HCT116 (cell line): Measurements from ENCODE around the gene PRR7.

Experiments
- CTCF ChIP-seq, 3 experiments: fragments of 200-600 bp in 1 of 3; sonication (generic) in 1 of 3; IDR thresholded peaks in 2 of 3; conservative IDR thresholded peaks in 1 of 3; 2 replicates each; pipeline ENCODE4 v1.5.1; 2012 to 2017; ENCODE audit warnings: low read depth in 2 of 3, low read length in 2 of 3, antibody characterized with exemption in 1 of 3, borderline replicate concordance in 1 of 3, control low read depth in 1 of 3, mild to moderate bottlenecking in 1 of 3, mixed read lengths in 1 of 3, mixed run types in 1 of 3, moderate library complexity in 1 of 3; ENCODE audit not compliant: insufficient read depth in 1 of 3
- EZH2 ChIP-seq: fragments of 200-600 bp; sonication (generic); IDR thresholded peaks from 2 replicates; pipeline ENCODE4 v1.6.1; 2017; ENCODE audit warnings: antibody characterized with exemption, mixed run types
- EZH2phosphoT487 ChIP-seq: fragments of 200-600 bp; IDR thresholded peaks from 2 replicates; pipeline ENCODE4 v1.6.1; 2018; ENCODE audit warnings: antibody characterized with exemption, borderline replicate concordance
- POLR2AphosphoS5 ChIP-seq: IDR thresholded peaks from 2 replicates; pipeline ENCODE4 v1.6.1; 2011; ENCODE audit warnings: mild to moderate bottlenecking, low read depth, low read length, moderate library complexity

- TF ChIP-seq EZH2phosphoT487 (no peak), POLR2AphosphoS5 (peak; percentile 43; the same call in 1 of the 2 replicates), EZH2 (no peak), CTCF (IDR thresholded peaks at IDR 0.05 in 2 of 3, conservative IDR thresholded peaks at IDR 0.05 in 1 of 3; ENCODE audit: borderline replicate concordance in 1 of 3, insufficient read depth in 1 of 3, low read depth in 2 of 3, low read length in 2 of 3) (peak in 2 of 3 experiments; percentile 92 to 98; a peak in 4 of 6 replicates)
Measured at GRCh38 chr5:177491429-177491945, 44.9 kb downstream of the PRR7 start.
